GM21515 (cell line): ENCODE results near the gene NR3C1.

Source experiments
- ATAC-seq: cut with Tn5 transposase; IDR thresholded peaks from one replicate; pipeline ENCODE4 v1.9.1; 2021; ENCODE audit not compliant: unreplicated experiment

The NR3C1 gene

GRCh38 chr5:143426437-143426991 lies 23.0 kb upstream of the NR3C1 start:
- ATAC-seq = peak; percentile 50

GRCh38 chr5:143425835-143426234 lies 22.3 kb upstream of the NR3C1 start:
- ATAC-seq = no peak

GRCh38 chr5:143418140-143418866 lies 14.8 kb upstream of the NR3C1 start:
- ATAC-seq = no peak

- no peak for ATAC-seq
Observed at GRCh38 chr5:143417503-143418139, 14.1 kb upstream of the NR3C1 start.

- ATAC-seq = no peak
Observed at GRCh38 chr5:143416411-143416810, 12.9 kb upstream of the NR3C1 start.

GRCh38 chr5:143413958-143414669 lies 10.6 kb upstream of the NR3C1 start:
- ATAC-seq = peak; percentile 56

- ATAC-seq = no peak
Observed at GRCh38 chr5:143412661-143413342, 9.3 kb upstream of the NR3C1 start.

- ATAC-seq = no peak
Observed at GRCh38 chr5:143409926-143410325, 6.4 kb upstream of the NR3C1 start.

- ATAC-seq = no peak
Observed at GRCh38 chr5:143406408-143406807, 2.9 kb upstream of the NR3C1 start.

GRCh38 chr5:143405849-143406098 lies 2.3 kb upstream of the NR3C1 start:
- no peak for ATAC-seq

GRCh38 chr5:143405063-143405848 lies 1.8 kb upstream of the NR3C1 start:
- ATAC-seq = peak; percentile 31

- peak; percentile 21 for ATAC-seq
Observed at GRCh38 chr5:143404416-143405062, 1.1 kb upstream of the NR3C1 start.

- peak; percentile 10 for ATAC-seq
Observed at GRCh38 chr5:143403334-143403592, 223 bp downstream of the NR3C1 start.

GRCh38 chr5:143402553-143403333 lies 743 bp downstream of the NR3C1 start:
- peak; percentile 2 for ATAC-seq

- no peak for ATAC-seq
Observed at GRCh38 chr5:143402017-143402552, 1.4 kb downstream of the NR3C1 start.

- ATAC-seq = no peak
Observed at GRCh38 chr5:143401227-143402016, 2.1 kb downstream of the NR3C1 start.

GRCh38 chr5:143400541-143401226 lies 2.8 kb downstream of the NR3C1 start:
- no peak for ATAC-seq
